Pancreas (tissue), 10 donors: ENCODE results near the gene PLD6. TPM values are rescaled to one million over a fixed set of nuclear protein-coding genes. Genes with fewer than 3 reads are reported as not detected.
"Not testable (repeated sequence)": the region's sequence is repeated elsewhere in the genome, so short reads cannot be mapped to it uniquely, and the experiment has no call there.

Experiments
- ATAC-seq, 4 donors: fragments of 200-7000 bp; cut with Tn5 transposase; one replicate each; pipeline versions ENCODE4 v1.8.0 to v1.9.1; 2020; ENCODE audit warnings: mild to moderate bottlenecking in 4 of 4, moderate library complexity in 4 of 4
- DNase-seq, 6 donors: peaks; one replicate each; pipeline ENCODE4 v3.0.0-alpha.2; 2020
- FAIRE-seq: peaks from 2 replicates; lab custom pipeline; 2012; peaks lifted over from hg19 to GRCh38; lab: Jason Lieb, UNC
- H3K27ac ChIP-seq, 4 donors: fragments of 200-600 bp; sonication (generic); 1 replicate in 3 of 4; 2 replicates in 1 of 4; pipeline versions ENCODE4 v1.5.0 to v1.8.0; 2020
- H3K27me3 ChIP-seq, 4 donors: fragments of 200-600 bp; one replicate each; pipeline ENCODE4 v1.8.0; 2021
- H3K36me3 ChIP-seq, 3 donors: fragments of 200-600 bp; sonication (generic) in 1 of 3; one replicate each; pipeline versions ENCODE4 v1.5.0 to v1.8.0; 2020 to 2021
- H3K4me1 ChIP-seq, 3 donors: fragments of 200-600 bp; one replicate each; pipeline ENCODE4 v1.8.0; 2021
- H3K4me3 ChIP-seq, 4 donors: fragments of 200-600 bp; sonication (generic) in 2 of 4; one replicate each; pipeline versions ENCODE4 v1.5.0 to v1.8.0; 2020 to 2021
- H3K9me3 ChIP-seq, 4 donors: fragments of 200-600 bp; one replicate each; pipeline ENCODE4 v1.8.0; 2021
- CTCF ChIP-seq, 4 donors: fragments of 200-600 bp; sonication (generic) in 3 of 4; IDR thresholded peaks; one replicate each; pipeline versions ENCODE4 v1.5.0 to v1.8.0; 2021; ENCODE audit warnings: antibody characterized with exemption in 4 of 4
- WGBS, 2 donors: extraction: QIAGEN DNeasy Blood & Tissue Kit; methylation state at CpG; one replicate each; pipeline ENCODE4 v1.1.7; 2013; 5-methylcytosine and 5-hydroxymethylcytosine counted together
- intact Hi-C, 3 donors: fragments of 100-400 bp; cut with DNase I; formaldehyde crosslinking; loops; one replicate each; pipeline versions ENCODE4 v1.11.1 to v1.14.2; 2022
- polyA plus RNA-seq, 2 donors: library from polyadenylated mRNA; stranded (reverse); fragments of 200-250 nt; gene quantifications; one replicate each; pipeline ENCODE4 v1.2.3, GENCODE V29; 2013
- total RNA-seq, 6 donors: library from RNA; stranded (reverse); fragmentation: NEBNext Ultra II Directional in 4 of 6; extraction: Animal tissue kit (Norgen Biotek cat#: 25700) in 4 of 6; gene quantifications; one replicate each; pipeline versions ENCODE4 v1.2.1 to v1.2.4, GENCODE V29; 2021 to 2023
- donor health status: healthy with polysubstance abuse.
- donor health status: DM: no; HTN: no; CAD: no; lungs with moderate emphysema.
- donor health status: DM: no; HTN: no; CAD: no.
- donor health status: control.
- donor health status: control.
- donor health status: Bipolar disorder and iron deficiency.
- donor health status: DM: yes; HTN: yes; CAD: no.
- donor health status: DM: no; HTN: no; CAD: no.
- donor health status: DM: no; HTN: no; CAD: no.
- donor health status: DM: yes; HTN: yes; CAD: no.

PLD6 gene
- total and polyA plus RNA-seq, 8 donors, result 1.5 to 3.4 (median 2.4) TPM

- ATAC-seq (no peak), FAIRE-seq (no peak), DNase-seq (peak in 1 of 6 donors; percentile 47)
- Histone ChIP-seq H3K4me3 (no peak overlapping the region), H3K27ac (no peak overlapping the region), H3K4me1 (no peaks in the 10 kb centered on the region), H3K27me3 (no peaks in the 10 kb centered on the region), H3K36me3 (peaks cover 3 to 74% (median 38%) of the 10 kb centered on the region in 3 donors), H3K9me3 (no peaks in the 10 kb centered on the region)
- 93 to 94% methylated on average over 17 of the region's 17 CpGs for WGBS, 2 donors
- TF ChIP-seq CTCF (IDR thresholded peaks at IDR 0.05), result no peak
- intact Hi-C loops, result no loop called here
These were observed 41.5 kb downstream of the PLD6 start for GRCh38 chr17:17164676-17165075.

- Histone ChIP-seq H3K36me3 (peaks cover 3 to 79% (median 38%) of the 10 kb centered on the region in 3 donors), H3K9me3 (no peaks in the 10 kb centered on the region), H3K4me3 (no peak overlapping the region), H3K4me1 (no peaks in the 10 kb centered on the region), H3K27ac (no peak overlapping the region), H3K27me3 (no peaks in the 10 kb centered on the region)
- DNase-seq (peak in 2 of 6 donors; percentile 7 to 66), ATAC-seq (no peak), FAIRE-seq (no peak)
- no peak for TF ChIP-seq CTCF (IDR thresholded peaks at IDR 0.05)
- WGBS, 2 donors, result 92% methylated on average over 25 of the region's 25 CpGs
- intact Hi-C loops, result no loop called here
These were observed 42.0 kb downstream of the PLD6 start for GRCh38 chr17:17164156-17164555.

GRCh38 chr17:17161759-17162158, 44.4 kb downstream of the PLD6 start:
- Histone ChIP-seq H3K4me1 (no peaks in the 10 kb centered on the region), H3K27ac (no peak overlapping the region), H3K36me3 (peaks cover 3 to 93% (median 41%) of the 10 kb centered on the region in 3 donors), H3K9me3 (no peaks in the 10 kb centered on the region), H3K27me3 (no peaks in the 10 kb centered on the region), H3K4me3 (no peak overlapping the region)
- intact Hi-C loops, result no loop called here
- DNase-seq (peak in 1 of 6 donors; percentile 16), ATAC-seq (no peak), FAIRE-seq (no peak)
- TF ChIP-seq CTCF (IDR thresholded peaks at IDR 0.05), result no peak
- 93 to 94% methylated on average over 4 of the region's 4 CpGs for WGBS, 2 donors

GRCh38 chr17:17161121-17161520, 45.0 kb downstream of the PLD6 start:
- intact Hi-C loops, result no loop called here
- Histone ChIP-seq H3K9me3 (no peaks in the 10 kb centered on the region), H3K27ac (no peak overlapping the region), H3K36me3 (peaks cover 3 to 93% (median 40%) of the 10 kb centered on the region in 3 donors), H3K4me3 (no peak overlapping the region), H3K27me3 (no peaks in the 10 kb centered on the region), H3K4me1 (no peaks in the 10 kb centered on the region)
- no peak for TF ChIP-seq CTCF (IDR thresholded peaks at IDR 0.05)
- WGBS, 2 donors, result 90 to 94% methylated on average over 6 of the region's 6 CpGs
- ATAC-seq (no peak), DNase-seq (peak in 1 of 6 donors; percentile 39), FAIRE-seq (no peak)

- H3K36me3 ChIP-seq, result peaks cover 4 to 93% (median 38%) of the 10 kb centered on the region in 3 donors
- no peak overlapping the region for H3K4me3 ChIP-seq
- H3K27ac ChIP-seq, result no peak overlapping the region
- no peak for FAIRE-seq
- no peaks in the 10 kb centered on the region for H3K4me1 ChIP-seq
- intact Hi-C loops, result no loop called here
- TF ChIP-seq CTCF (IDR thresholded peaks at IDR 0.05), result no peak
- DNase-seq, result no peak
- no peak for ATAC-seq
- no peaks in the 10 kb centered on the region for H3K27me3 ChIP-seq
- H3K9me3 ChIP-seq, result no peaks in the 10 kb centered on the region
- WGBS, 2 donors, result 96 to 99% methylated on average over 4 of the region's 4 CpGs
These were observed 46.6 kb downstream of the PLD6 start for GRCh38 chr17:17159571-17159970.

- H3K27me3 ChIP-seq, ATAC-seq, H3K27ac ChIP-seq, intact Hi-C loops, H3K4me1 ChIP-seq, H3K9me3 ChIP-seq, H3K4me3 ChIP-seq, FAIRE-seq: not testable (repeated sequence)
- peaks cover 4 to 89% (median 33%) of the 10 kb centered on the region in 3 donors for H3K36me3 ChIP-seq
- 94 to 96% methylated on average over 33 of the region's 33 CpGs for WGBS, 2 donors
- DNase-seq, result peak in 1 of 6 donors; percentile 53
These were observed 47.6 kb downstream of the PLD6 start for GRCh38 chr17:17158506-17158905.
